Adipose tissue (tissue), 3 donors: ENCODE results near the gene PTPN9. TPM values are rescaled to one million over a fixed set of nuclear protein-coding genes. Genes with fewer than 3 reads are reported as not detected.
A peak's percentile ranks its signal among the peaks of the same experiment; 100 is the strongest.
"Not testable (repeated sequence)": the region's sequence is repeated elsewhere in the genome, so short reads cannot be mapped to it uniquely, and the experiment has no call there.

Experiments used
- H3K27ac ChIP-seq: one replicate; pipeline ENCODE4 v1.5.1; 2013; ENCODE audit warnings: low read depth, low read length
- WGBS, 3 donors: extraction: QIAGEN DNeasy Blood & Tissue Kit; methylation state at CpG; one replicate each; pipeline ENCODE4 v1.1.7; 2013; 5-methylcytosine and 5-hydroxymethylcytosine counted together
- polyA plus RNA-seq, 3 donors: library from polyadenylated mRNA; stranded (reverse); fragments of 200-250 nt; gene quantifications; one replicate each; pipeline ENCODE4 v1.2.3, GENCODE V29; 2013
- donor health status: healthy with polysubstance abuse.
- donor health status: Bipolar disorder and iron deficiency.
- donor health status: healthy.

PTPN9 gene
- polyA plus RNA-seq, 3 donors: 5.9 to 10.5 (median 9.8) TPM

DNA sequence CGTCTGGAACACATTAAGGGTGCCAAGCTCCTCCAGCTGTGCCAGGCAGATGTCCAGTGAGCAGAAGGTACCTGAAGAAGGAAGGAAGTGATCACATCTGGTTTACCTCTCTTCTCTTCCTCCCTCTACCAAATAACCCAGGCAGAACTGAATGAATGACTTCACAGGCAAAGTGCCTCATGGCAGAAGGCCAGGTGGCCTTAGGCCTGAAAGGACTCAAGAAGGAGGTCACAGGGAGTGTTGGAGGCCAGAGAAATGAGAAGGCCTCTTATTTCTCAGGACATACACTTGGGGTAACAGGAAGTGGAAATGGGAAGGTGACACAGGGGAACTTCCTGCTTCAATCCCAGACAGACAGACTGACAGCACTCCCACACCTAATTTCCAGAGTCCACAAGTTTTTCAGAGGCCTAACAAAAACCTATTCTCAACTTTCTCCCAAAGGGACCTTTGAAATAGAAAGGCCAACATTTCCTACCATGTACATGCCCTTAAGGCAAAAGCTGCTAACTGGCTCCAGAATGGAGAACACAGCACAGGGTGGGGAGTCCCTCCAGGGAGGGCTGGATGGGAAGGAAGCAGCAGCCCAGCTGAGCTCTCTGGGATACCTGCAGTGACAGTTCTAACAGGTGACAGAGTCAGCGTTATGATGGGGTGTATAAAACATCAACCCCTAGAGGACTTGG lies 110.1 kb downstream of the PTPN9 start:
- no peak overlapping the region for H3K27ac ChIP-seq
- 83 to 85% (median 84%) methylated on average over 2 of the region's 2 CpGs for WGBS, 3 donors

DNA sequence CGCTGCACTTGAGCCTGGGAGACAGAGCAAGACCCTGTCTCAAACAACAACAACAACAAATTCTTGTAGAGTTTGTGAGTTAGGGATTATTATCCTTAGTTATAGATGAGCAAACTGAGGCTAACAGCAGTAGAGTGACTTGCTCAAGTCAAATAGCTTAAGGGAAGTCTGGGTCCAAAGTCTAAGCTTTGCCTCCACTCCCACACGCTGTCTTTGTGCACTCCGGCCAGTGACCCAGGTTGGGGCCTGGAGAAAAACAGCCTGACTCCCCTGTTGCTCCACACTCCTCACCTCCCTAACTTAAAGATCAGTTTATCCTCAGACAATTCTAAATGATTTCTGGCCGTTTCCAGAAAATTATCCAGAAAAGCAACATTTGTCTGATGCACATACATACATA lies 118.5 kb downstream of the PTPN9 start:
- 59 to 94% (median 74%) methylated on average over 4 of the region's 4 CpGs for WGBS, 3 donors
- H3K27ac ChIP-seq: no peak overlapping the region

DNA sequence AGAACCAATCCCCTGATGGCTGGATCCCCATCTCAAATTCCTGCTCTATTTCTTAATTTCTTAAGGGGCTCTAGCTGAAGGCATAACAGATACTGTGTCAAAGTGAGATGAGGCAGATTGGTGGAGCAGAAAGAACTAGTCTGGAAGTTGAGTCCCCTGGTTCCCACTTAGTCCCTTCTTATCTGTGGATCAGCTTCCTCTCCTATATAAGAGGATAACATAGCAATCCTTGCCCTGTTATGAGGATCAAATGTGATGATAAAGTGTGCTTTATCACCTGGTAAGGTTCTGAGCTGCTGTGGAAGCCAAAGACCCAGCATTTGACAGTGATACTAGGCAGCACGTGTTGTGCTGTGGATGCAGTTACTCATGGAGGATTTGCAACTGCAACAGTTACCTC lies 119.5 kb downstream of the PTPN9 start:
- WGBS, 3 donors: 68 to 88% (median 75%) methylated on average over 1 of the region's 1 CpG
- no peak overlapping the region for H3K27ac ChIP-seq

DNA sequence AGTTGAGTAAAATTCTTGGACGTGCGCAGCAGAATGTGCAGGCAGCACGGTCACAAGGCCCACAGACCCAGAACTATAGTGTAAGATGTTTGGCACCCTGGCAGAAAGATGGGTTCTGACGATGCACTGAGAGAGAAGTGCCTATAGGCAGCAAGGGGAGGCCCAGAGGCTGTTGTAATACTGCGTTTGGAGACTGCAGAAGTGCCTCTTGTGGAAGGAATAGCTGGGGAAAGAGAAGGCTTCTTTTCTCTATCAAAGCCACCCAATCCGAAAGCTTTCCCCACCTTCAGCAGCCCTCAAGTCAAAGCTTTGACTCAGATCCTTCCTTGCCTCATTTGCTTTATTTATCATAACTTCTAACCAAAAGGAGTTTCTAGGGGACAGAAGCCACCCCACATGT lies 122.4 kb downstream of the PTPN9 start:
- WGBS, 3 donors: 54 to 57% (median 55%) methylated on average over 6 of the region's 6 CpGs
- no peak overlapping the region for H3K27ac ChIP-seq

DNA sequence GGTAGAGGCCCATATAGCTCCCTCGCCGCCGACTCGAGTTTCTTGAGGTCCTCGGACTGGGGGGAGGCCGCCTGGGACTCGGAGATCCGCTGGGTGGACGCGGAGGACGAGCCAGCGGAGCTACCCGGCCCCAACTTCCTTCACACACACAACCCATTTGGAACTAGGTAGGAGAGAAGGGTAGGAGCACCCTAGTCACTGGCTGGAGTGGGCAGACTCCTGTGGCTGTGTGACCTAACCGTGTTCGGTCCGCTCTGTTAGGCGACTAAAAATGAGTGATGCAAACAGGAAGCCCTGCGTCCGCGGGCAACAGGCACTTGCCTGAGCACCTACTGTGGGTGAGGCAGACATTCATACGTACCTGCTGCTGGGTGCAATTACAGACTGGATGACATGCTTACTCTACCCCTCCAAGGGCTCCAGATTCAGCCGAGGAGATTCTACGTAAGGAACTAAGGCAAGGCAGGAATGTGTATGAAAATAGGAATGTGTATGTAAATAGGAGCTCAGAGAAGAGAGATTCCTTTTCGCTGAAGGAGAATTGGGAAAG lies 123.1 kb downstream of the PTPN9 start:
- WGBS, 3 donors: 1 to 2% (median 2%) methylated on average over 24 of the region's 24 CpGs

DNA sequence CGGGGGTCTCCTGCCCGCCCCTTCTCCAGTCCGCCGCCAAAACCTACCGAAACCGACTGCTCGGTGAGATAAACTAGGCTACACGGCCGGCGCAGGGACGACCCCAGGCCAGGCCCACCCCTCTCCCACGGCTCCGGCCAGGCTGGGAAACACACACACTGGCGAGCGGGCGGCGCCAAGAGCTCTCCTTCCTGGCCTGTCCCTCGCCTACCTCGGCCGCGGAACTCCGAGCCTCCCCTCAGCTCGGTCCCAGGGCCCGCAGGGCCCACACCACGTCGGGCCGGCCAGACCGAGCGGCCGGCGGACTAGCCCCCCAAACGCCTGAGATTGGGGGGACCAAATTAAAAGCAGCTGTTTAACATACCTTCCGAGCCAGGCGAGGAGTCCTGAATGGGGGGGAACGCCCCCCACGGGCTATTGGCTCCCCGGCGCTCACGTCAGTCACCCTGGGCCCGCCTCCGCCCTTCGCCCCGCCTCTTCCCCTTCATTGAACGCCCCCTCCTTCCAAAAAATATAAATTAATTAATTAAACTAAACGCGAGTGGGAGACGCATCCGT lies 123.6 kb downstream of the PTPN9 start:
- H3K27ac ChIP-seq: peak overlapping the region; percentile 91
- WGBS, 3 donors: 0 to 1% (median 0%) methylated on average over 43 to 48 of the region's 48 CpGs

More for the DNA sequence above, 123.1 kb downstream of the PTPN9 start:
- peak overlapping the region; percentile 91 for H3K27ac ChIP-seq

DNA sequence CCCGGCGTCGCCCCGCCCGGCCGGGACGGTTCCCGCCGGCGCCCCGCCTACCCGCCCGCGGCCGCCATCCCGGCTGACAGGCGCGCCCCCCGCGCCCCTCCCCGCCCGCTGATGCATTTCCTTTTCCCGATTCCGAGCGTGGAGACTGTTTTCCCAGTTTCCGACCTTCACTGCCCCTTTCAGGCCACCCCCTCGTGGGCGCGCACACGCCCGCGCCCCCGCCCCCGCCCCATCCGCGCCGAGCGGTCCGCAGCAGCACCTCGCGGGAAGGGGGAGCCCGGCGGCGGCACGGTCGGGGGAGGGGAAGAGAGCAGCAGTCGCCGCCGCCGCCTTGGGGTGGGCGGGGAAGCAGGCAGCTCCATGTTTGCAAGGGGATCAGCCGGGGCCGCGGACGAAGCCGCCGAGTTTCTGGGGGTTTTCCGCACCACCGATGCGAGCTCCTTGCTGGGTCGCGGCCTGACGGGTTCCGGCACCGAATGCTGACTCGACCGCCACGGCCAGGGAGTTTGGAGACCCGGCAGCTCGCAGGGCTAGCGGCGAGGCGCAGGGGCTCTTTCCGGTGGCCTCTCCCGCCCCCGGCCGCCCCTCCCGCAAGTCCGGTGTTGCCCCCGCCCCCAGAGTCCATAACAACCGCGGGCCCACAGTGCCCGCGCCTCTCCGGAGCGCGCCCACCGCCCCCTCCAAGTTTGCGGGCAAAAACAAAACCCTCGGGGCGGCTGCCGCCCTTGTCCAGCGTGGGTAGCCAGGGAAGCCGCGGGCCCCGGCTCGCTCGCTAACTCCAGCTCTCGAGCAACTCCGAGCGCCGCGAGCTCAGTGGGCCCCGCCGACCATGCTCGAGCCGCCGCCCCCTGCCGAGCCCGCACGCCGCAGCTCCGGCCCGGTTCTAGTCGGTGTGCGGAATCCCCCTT lies 124.4 kb downstream of the PTPN9 start:
- 0% methylated on average over 79 to 116 of the region's 116 CpGs for WGBS, 3 donors
- peak overlapping the region; percentile 90 for H3K27ac ChIP-seq

DNA sequence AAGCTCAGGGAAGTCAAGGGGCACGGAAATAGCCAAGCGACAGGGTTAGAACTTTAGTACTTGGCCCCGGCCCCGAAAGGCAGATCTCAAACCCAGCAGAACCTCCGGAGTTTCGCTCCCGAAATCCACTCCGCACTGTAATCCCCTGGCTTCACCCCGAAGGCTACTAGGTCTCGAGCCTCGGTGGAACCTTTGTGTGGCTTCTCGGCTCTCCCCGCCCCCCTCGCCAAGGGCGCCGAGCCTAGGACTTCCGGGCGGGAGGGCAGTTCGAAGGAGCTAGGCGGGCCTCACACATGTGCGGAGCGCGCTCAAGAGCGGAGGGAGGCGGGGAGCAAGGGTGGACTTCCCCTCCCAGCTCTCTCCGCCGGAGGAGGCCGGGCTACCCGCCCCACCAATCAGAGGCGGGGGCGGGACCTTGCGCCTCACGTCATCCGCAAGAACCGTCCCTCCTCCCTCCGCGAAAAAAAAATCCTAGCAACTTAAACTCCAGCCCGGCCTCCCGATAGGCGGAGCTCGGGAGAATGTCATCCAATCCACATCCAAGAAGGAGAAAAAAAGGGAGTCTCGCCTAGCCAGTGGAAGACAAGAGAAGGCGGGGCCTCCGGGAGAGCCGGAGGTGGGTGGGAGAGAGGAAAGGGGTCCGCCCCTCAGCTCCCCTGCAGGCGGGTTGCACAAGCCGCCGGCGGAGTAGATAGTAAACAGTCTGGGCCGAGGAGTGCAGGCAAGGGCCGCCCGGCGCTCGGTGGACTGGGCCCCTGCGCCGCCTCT lies 125.2 kb downstream of the PTPN9 start:
- 0% methylated on average over 48 to 57 of the region's 57 CpGs for WGBS, 3 donors
- peak overlapping the region; percentile 75 for H3K27ac ChIP-seq

DNA sequence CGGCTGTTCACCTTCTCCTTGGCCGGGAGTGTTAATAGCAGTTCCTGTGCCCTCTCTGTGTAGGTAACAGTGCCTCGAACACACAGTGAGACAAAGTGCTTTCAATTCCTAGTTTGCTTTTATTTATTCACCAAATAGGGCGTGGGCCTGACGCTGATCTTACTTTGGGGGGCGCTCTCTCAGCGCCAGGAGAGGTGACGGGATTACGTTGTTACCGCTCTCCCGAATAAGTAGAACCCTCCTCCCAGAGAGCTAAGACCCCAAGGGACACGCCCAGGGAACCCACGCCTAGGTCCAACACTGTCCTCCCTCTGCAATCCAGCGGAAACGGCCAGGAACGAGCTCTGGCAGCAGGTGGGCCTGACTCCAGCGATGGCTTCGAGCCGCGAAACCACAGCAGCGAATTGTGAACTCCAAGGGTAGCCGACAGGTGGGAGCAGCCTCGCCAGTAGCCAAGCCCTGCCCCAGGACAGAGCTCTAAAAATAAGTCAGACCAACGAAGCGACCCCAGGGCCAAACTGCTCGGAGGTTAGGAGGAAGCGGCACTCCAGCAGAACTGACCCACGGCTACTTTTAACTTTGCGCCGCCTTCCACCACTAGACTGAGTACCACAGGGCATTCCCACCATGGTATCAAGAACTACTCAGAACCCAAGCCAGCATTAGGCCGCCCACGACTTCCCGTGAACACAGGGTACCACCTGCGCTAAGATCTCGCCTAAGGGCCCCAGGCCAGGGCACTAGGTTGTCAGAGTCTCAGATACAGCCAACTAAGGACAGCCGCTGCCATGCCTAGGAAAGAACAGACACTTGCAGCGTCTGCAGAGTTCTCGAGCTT lies 126.0 kb downstream of the PTPN9 start:
- WGBS, 3 donors: 1% methylated on average over 38 of the region's 38 CpGs
- peak overlapping the region; percentile 15 for H3K27ac ChIP-seq

DNA sequence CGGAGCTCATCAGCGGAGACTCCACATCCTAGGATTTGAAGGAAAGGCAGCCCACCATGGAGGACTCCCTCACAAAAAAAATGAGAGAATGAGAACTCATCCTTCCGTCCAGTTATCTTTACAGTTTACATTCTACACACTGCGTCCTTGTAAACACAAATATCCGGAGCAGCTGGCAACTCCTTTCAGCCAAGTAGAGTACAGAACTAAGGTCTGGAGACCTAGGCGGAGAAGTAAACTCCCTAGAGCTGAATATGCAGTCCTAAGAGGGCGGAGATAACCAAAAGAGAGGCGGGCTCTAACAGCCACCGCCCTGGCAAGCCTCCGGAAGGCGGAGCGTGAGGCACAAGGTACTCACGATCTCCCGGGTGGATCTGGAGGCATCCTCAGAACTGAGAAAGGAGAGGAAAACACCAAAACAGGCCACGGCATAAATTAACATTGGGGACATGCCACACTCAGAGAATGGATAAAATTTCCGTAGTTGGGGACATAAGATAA lies 126.7 kb downstream of the PTPN9 start:
- H3K27ac ChIP-seq: peak overlapping the region; percentile 58
- WGBS, 3 donors: 0 to 1% (median 0%) methylated on average over 16 of the region's 16 CpGs

DNA sequence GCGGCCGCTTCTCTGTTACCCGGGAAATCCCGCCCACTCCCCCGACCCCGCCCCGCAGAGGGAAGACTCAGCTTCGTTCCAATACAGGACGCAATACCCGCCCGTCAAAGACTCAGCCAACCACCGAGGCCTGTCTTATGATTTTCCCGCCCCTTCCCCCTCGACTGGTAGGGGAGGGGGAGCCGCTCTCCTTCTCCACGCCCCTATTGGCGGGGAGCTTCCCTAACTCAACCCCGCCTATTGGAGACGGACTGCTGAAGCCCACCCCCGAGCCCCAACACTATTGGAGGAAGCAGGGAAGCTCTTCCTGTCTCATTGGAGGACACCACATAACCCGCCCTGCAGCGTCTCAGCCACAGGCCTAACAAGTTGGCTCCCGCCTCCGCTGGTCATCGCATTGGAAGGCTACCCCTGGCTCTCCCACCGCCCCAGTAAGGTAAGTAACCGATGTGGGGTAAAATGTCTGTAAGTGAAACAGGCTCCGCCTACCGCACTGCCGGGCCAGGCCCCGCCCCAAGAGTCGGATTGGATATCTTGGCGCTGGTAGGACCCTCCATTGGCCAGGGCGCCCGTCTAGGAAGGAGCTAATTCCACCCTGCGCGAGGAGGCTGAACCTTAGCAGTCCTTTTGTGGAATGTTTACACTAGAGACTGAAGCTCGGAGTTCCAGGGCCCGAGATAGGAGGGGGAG lies 127.3 kb downstream of the PTPN9 start, which contains the start of gene SIN3A:
Gene SIN3A, minus strand, starts transcription at position 17 of the 690 bp plus-strand sequence. CDS start 21,315 bp downstream, outside the sequence.
- 0 to 1% (median 0%) methylated on average over 36 to 39 of the region's 39 CpGs for WGBS, 3 donors
- peak within 1 kb of the TSS; percentile 99 for H3K27ac ChIP-seq

DNA sequence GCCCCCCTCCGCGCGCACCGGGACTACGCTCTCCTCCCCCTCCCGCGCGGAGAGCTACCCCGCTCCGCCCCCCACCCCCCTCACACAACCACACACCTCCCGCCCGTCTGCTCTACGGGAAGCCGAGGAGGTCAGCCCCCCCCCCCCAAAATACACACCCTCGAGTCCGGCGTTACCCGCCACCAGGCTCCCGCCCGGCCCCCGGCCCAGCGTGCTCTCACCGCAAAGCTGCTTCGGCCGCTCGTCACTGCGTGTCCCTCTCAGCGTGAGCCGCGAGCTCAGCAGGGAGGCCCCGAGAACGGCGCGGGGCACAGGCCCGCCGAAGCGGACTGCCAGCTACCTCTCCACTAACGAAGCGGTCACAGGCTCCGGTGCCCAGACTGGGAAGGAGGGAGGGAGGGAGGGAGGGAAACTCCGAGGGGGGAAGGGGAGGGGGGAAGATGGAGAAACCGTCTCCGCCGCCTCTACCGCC lies 127.9 kb downstream of the PTPN9 start:
- 0 to 1% (median 0%) methylated on average over 34 to 40 of the region's 45 CpGs for WGBS, 3 donors

DNA sequence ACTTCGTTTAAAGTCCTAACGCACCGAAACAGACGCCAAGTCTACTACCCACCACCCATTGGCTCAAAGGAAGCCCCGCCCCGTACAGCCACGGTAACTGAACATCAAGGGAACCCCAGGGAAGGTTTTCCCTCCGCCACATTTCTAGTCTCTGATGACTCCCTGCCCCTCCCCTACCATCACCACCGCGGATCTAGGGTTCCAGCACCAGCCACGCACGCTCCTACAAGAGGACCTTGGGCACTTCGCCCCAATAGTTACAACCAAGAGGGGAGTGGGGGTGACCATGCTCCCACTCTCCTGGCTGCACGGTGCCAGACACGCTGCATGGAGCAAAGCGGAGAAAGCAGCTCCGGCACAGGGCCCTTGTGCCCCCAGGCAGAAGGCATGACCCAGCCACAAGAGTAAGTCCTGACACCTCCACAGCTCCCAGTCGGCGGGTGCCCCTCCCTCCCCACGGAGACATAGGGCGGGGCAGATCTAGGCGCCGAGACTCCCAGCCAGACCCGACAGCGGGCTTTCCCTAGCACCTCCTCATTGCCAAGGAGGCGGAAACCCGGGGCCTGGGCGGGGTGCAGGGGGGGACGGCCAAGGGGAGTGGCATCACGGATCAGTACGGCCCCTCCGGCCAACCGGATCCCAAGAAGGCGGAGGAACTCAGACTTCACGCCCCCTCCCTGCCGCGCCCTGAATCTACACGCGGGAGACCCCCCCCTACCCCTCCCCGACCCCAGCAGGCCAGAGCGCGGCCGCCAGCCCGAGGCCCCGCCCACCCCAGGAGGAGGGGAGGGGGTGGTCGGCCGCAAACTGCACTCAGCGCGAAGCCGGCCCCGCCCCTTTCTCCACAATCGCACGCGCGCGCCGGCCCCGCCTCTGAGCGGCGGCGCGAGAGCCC lies 128.6 kb downstream of the PTPN9 start:
- WGBS, 3 donors: 0 to 1% (median 0%) methylated on average over 41 to 62 of the region's 62 CpGs
- peak overlapping the region; percentile 99 for H3K27ac ChIP-seq

More for the DNA sequence above, 127.9 kb downstream of the PTPN9 start:
- peak overlapping the region; percentile 99 for H3K27ac ChIP-seq

DNA sequence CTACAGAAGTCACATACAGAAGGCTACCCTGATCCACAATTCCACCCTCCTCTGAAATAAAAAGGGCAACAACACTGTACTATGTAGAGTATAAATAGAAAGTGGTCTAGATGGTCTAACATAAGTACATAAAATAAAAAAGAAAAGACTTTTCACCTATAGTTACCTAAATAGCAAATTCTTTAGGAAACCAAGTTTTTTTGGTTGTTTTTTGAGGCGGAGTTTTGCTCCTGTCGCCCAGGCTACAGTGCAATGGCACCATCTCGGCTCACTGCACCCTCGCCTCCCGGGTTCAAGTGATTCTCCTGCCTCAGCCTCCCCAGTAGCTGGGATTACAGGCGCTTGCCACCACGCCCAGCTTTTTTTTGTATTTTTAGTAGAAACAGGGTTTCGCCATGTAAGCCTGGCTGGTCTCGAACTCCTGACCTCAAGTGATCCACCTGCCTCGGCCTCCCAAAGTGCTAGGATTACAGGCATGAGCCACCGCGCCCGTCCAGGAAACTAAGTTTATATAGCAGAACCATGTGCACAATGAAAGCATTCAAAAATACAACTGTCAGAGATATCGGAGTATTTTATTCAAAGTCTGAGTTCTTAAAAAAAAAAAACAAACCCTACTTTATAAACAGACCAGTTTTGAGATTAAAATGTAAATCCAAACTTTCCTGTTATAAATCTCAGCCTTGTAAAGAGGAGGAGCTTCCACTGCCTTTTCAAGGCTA lies 129.4 kb downstream of the PTPN9 start:
- WGBS, 3 donors: 27 to 55% (median 55%) methylated on average over 14 of the region's 14 CpGs
- H3K27ac ChIP-seq: no peak overlapping the region

DNA sequence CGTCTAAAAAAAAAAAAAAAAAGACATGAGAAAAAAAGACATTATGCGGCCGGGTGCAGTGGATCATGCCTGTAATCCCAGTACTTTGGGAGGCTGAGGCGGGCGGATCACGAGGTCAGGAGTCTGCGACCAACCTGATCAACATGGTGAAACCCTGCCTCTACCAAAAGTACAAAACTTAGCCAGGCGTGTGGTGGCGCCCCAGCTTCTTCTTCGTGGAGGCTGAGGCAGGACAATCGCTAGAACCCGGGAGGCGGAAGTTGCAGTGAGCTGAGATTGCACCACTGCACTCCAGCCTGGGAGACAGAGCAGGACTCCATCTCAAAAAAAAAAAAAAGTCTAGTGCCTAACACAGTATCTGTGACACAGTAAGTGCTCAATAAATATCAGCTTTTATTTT lies 130.9 kb downstream of the PTPN9 start:
- H3K27ac ChIP-seq: not testable (repeated sequence)
- WGBS, 3 donors: 71 to 86% (median 79%) methylated on average over 13 of the region's 13 CpGs
